Measurements from ENCODE around the gene LMOD1.

The LMOD1 gene

GRCh38 chr1:201899683-201900429 is 46.5 kb downstream of the LMOD1 start:
- in situ Hi-C loops (cut with MboI; ENCODE audit: low pct_unique_long_range_greater_than_20kb, low sequenced_read_pairs, unreplicated experiment), result loop anchor here (5.0 to 10.0 kb wide), 2 partner anchors 72 to 235 kb away; no protein-coding TSS in a partner anchor
- DNase-seq (ENCODE audit: low spot score), result no peak
- no peak for TF ChIP-seq CTCF (IDR thresholded peaks at IDR 0.05; ENCODE audit: extremely low read depth, insufficient read depth, missing control alignments)

- no peak for DNase-seq (ENCODE audit: low spot score)
- TF ChIP-seq CTCF (IDR thresholded peaks at IDR 0.05; ENCODE audit: extremely low read depth, insufficient read depth, missing control alignments), result no peak
- in situ Hi-C loops (cut with MboI; ENCODE audit: low pct_unique_long_range_greater_than_20kb, low sequenced_read_pairs, unreplicated experiment), result loop anchor here (10.0 kb wide), 1 partner anchor 236 kb away; no protein-coding TSS in a partner anchor
Measured at GRCh38 chr1:201898992-201899391, 47.4 kb downstream of the LMOD1 start.

GRCh38 chr1:201898240-201898894 is 48.0 kb downstream of the LMOD1 start:
- no peak for DNase-seq (ENCODE audit: low spot score)
- TF ChIP-seq CTCF (IDR thresholded peaks at IDR 0.05; ENCODE audit: extremely low read depth, insufficient read depth, missing control alignments), result no peak
- in situ Hi-C loops (cut with MboI; ENCODE audit: low pct_unique_long_range_greater_than_20kb, low sequenced_read_pairs, unreplicated experiment), result loop anchor here (10.0 kb wide), 1 partner anchor 236 kb away; no protein-coding TSS in a partner anchor

DNA sequence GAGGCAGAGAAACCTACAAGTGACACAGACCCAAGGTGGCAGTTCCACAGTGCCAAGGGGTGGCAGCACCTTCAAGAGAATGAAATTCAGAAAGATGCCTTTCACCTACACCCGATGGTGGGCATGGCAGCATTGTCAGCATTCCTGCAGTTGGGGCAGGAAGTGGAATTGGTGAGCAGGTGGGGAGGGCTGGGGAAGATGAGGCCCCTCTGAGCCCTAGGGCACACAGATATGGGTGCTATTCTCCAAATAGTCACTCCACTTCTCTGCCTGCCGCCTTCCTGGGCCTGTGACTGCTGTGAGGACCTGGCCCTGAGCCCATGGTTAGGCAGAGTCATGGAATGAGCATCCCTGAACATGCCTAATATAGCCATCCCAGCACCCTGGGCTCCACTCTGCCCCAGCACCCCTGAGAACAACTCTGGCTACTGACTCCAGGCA is 49.4 kb downstream of the LMOD1 start:
- no peak for DNase-seq (ENCODE audit: low spot score)
- in situ Hi-C loops (cut with MboI; ENCODE audit: low pct_unique_long_range_greater_than_20kb, low sequenced_read_pairs, unreplicated experiment), result loop anchor here (10.0 kb wide), 1 partner anchor 238 kb away; no protein-coding TSS in a partner anchor

DNA sequence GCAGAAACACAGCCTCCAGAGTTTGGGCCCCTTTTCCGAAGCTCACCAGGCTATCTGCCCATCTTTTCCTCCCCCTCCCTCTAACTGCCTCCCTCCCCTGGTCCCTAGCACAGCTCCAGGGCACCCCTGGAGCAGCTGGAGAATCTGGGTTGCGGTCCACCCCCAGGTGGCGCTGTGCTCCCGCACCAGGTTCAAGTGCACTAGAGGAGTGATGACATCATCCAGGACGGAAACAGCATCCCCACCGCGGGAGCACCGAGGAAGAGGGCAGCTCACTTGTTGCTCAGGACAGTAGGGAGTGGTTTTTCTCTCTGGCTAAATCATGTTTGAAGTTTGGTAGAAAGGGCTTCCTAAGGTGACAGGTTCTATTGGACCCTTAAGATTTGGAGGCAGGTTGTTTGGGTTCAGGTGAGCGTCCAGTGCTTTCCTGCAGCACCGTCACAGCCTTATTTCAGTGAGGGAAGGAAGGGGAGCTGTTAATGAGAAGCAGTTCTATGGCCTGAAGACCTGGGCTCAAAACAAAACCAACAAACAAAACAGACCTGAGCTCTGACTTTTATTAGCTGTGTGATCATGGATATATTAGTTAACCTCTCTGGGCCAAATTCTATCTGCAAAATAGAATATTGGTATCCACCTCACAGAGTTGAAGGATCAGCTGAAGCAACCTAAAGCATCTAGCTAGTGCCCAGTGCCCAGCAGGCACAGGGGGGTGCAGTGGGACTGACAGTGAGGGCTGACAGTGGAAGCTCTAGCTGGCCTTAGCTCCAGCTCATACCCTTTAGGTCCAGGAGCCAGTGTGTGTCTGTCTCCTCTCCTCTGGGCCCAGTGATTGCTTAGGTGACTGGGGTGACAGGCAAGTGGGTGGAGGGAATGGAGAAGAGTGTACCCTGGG is 50.2 kb downstream of the LMOD1 start:
- DNase-seq (ENCODE audit: low spot score), result peak; percentile 88
- peak; percentile 90 for TF ChIP-seq CTCF (IDR thresholded peaks at IDR 0.05; ENCODE audit: extremely low read depth, insufficient read depth, missing control alignments)
- in situ Hi-C loops (cut with MboI; ENCODE audit: low pct_unique_long_range_greater_than_20kb, low sequenced_read_pairs, unreplicated experiment), result loop anchor here (10.0 kb wide), 1 partner anchor 239 kb away; no protein-coding TSS in a partner anchor

More for the DNA sequence above, 49.4 kb downstream of the LMOD1 start:
- TF ChIP-seq CTCF (IDR thresholded peaks at IDR 0.05; ENCODE audit: extremely low read depth, insufficient read depth, missing control alignments), result no peak

Data from GM13977 (cell line).